Bronchial epithelial cell (primary cell): ENCODE measurements around the gene FZD10. TPM values are rescaled to one million over a fixed set of nuclear protein-coding genes. Genes with fewer than 3 reads are reported as not detected.
A peak's percentile ranks its signal among the peaks of the same experiment; 100 is the strongest.

Experiments
- DNase-seq: peaks from one replicate; pipeline ENCODE4 v3.0.0-alpha.2; 2010; ENCODE audit warnings: low read depth
- FAIRE-seq: peaks from 2 replicates; lab custom pipeline; 2011; peaks lifted over from hg19 to GRCh38; lab: Jason Lieb, UNC
- H3K27me3 ChIP-seq: 2 replicates; pipeline ENCODE4 v1.5.1; 2011; ENCODE audit warnings: low read length; ENCODE audit not compliant: control insufficient read depth, insufficient read depth
- H3K36me3 ChIP-seq: 2 replicates; pipeline ENCODE4 v1.5.1; 2011; ENCODE audit warnings: low read length; ENCODE audit not compliant: control insufficient read depth, insufficient read depth
- H3K4me3 ChIP-seq: 2 replicates; pipeline ENCODE4 v1.5.1; 2011; ENCODE audit warnings: mild to moderate bottlenecking, low read depth, low read length, control low read depth
- total RNA-seq: library from RNA; depleted of rRNA; stranded (reverse); fragments of >200 nt; gene quantifications from 2 replicates; pipeline ENCODE4 v1.2.1, GENCODE V29; 2014
- TF ChIP-seq, protein P1 (sequence below): IDR thresholded peaks from 2 replicates; pipeline ENCODE4 v1.5.1; 2011; ENCODE audit warnings: mild to moderate bottlenecking, moderate library complexity, low read length, control low read depth, inconsistent platforms; ENCODE audit not compliant: insufficient read depth, severe bottlenecking

FZD10 gene
- total RNA-seq, 1 donor from 2014 or later = 0.26 TPM

DNA sequence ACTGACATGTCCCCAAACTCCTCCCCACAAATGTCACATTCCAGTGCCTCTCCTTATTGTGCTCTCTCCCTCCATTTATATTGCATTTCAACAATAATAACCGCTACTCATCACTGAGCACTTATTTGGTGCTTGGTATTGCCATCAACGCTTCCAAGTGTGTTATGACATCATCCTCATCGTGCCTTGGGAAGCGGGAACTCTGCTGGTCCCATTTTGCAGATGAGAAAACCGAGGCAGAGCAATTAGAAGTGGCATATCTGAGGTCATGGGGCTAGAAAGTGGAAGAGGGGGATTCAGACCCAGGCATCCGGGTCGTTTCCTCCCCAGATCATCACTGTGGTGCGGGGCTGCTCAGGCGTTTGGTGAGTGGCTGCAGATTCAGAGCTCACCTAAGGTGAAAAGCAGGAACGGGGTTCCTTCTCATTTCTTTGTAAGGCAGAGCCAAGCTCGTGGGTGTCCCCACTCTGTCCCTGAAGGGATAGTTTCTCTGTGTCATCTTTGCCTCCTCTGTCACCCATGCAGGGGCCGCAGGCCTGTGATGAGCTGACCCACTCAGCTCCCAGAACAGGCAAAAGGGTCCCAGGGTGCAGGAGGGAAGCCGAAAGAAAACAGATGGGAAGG is 5.5 kb upstream of the FZD10 start:
- TF ChIP-seq, protein P1, sequence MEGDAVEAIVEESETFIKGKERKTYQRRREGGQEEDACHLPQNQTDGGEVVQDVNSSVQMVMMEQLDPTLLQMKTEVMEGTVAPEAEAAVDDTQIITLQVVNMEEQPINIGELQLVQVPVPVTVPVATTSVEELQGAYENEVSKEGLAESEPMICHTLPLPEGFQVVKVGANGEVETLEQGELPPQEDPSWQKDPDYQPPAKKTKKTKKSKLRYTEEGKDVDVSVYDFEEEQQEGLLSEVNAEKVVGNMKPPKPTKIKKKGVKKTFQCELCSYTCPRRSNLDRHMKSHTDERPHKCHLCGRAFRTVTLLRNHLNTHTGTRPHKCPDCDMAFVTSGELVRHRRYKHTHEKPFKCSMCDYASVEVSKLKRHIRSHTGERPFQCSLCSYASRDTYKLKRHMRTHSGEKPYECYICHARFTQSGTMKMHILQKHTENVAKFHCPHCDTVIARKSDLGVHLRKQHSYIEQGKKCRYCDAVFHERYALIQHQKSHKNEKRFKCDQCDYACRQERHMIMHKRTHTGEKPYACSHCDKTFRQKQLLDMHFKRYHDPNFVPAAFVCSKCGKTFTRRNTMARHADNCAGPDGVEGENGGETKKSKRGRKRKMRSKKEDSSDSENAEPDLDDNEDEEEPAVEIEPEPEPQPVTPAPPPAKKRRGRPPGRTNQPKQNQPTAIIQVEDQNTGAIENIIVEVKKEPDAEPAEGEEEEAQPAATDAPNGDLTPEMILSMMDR = no peak
- FAIRE-seq = no peak
- DNase-seq = no peak
- H3K27me3 ChIP-seq = peaks cover 26% of the 10 kb centered on the region
- no peaks in the 10 kb centered on the region for H3K36me3 ChIP-seq
- no peak overlapping the region for H3K4me3 ChIP-seq

DNA sequence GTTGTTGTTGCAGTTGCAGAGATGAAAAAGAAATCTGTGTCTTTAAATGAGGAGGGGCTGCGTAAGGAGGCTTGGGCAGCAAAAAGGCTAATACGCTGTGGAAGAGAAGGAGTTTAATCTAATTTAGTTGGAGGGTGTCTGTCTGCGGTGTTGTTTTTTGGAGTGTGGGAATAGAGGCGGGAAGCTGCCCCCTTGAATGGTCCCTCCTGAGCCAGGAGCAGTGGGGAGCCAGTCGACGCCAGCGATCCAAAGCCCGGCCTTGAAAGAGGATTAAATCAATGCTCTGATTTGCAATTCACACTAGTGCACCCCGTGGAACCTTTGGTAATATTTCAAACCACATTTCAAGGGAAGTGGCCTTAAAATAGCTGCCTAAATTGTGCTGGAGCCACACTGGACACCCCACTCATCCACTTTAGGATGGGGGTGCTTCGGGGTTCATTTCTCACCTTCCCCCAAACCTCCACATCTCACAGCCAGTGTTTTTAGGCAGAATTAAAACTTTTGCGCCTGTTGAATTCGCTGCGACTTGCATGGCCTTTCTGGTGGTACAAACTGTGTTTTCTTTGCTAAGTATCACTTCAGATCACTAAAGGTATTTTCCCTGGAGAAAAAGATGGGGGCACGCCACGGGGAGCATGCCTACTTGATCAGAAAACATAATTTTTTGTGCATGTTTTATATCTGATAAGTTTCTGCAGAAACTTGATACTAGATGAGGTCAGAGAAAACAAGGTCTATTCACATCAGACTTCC is 4.1 kb upstream of the FZD10 start:
- FAIRE-seq (no peak), DNase-seq (no peak)
- TF ChIP-seq, protein P1 = no peak
- Histone ChIP-seq H3K27me3 (peaks cover 25% of the 10 kb centered on the region), H3K36me3 (no peaks in the 10 kb centered on the region), H3K4me3 (no peak overlapping the region)

DNA sequence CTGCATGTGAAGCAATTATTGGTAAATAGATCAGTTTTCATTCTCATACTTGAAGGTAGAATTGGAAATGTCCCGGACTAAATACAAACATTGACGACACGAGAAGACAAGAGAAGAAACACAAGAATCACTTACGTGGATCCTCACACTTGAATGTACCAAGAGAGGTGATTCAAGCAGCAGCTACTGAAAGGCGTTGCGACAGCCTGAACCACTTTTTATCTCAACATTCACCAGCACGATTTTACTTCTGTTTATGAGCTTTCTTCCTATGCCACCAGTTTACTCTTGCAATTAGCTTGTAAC is 3.6 kb upstream of the FZD10 start:
- Histone ChIP-seq H3K36me3 (no peaks in the 10 kb centered on the region), H3K27me3 (peaks cover 31% of the 10 kb centered on the region), H3K4me3 (no peak overlapping the region)
- TF ChIP-seq, protein P1 = no peak
- peak; percentile 17 for DNase-seq
- FAIRE-seq = no peak

DNA sequence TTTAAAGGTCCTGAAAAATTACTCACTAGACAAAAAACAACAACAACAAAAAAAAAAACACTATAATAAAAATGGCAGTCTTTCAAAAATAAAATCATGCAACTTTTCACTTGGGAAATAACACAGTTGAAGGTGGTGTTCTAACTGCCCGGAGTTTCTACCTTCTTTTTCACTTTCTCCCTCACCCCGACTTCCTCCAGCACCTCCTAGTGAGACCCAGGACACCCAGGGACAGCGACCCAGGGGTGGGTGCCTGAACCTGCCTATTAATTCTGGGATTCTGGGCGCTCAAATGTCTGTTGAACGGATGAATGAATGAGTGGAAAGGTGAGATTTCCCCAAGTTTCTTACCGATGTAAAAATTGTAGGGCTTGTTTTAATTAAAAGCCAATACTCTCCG is 2.0 kb upstream of the FZD10 start:
- no peak for DNase-seq
- Histone ChIP-seq H3K27me3 (peaks cover 36% of the 10 kb centered on the region), H3K4me3 (no peak overlapping the region), H3K36me3 (no peaks in the 10 kb centered on the region)
- FAIRE-seq = no peak
- TF ChIP-seq, protein P1 = no peak

DNA sequence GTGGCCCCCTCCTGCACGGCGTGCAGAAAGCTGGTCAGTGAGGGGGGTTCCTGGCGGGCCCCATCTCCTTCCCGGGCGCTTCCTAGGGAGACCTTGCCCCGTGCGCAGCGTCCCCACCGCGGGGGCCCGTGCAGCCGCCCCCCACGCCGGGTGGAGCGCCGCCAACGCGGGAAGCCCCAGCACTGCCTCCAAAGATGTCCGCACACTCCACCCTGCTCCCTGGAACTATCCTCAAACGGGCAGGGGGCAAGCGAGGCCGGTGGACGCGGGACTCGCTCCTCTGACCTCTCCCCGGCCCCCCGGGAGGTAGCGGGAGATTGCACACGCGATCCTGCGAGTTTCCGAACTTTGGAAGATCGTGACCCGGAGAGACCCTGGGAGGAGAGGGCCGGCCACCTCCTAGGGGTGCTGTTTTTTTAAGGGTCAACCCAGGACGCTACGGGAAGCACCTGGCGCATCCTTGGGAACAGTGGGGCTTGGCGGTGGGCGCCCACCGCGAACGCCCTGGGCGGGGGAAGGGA is 1.5 kb upstream of the FZD10 start:
- no peak overlapping the region for H3K4me3 ChIP-seq
- peaks cover 36% of the 10 kb centered on the region for H3K27me3 ChIP-seq
- FAIRE-seq = no peak
- DNase-seq = no peak
- TF ChIP-seq, protein P1 = no peak
- no peaks in the 10 kb centered on the region for H3K36me3 ChIP-seq
